Stimulated activated CD4-positive, alpha-beta T cell treated with anti-CD3 and anti-CD28 coated beads, Interleukin-12 subunit alpha, Interleukin-12 subunit beta, amount 100 ng/mL, for 48 hours (primary cell): Measurements from ENCODE around the gene ABLIM3.

Experiments used
- DNase-seq, 3 donors: peaks; one replicate each; pipeline ENCODE4 v3.0.0-alpha.2; 2020; ENCODE audit warnings: low read depth in 2 of 3, low spot score in 1 of 3

Gene ABLIM3

DNA sequence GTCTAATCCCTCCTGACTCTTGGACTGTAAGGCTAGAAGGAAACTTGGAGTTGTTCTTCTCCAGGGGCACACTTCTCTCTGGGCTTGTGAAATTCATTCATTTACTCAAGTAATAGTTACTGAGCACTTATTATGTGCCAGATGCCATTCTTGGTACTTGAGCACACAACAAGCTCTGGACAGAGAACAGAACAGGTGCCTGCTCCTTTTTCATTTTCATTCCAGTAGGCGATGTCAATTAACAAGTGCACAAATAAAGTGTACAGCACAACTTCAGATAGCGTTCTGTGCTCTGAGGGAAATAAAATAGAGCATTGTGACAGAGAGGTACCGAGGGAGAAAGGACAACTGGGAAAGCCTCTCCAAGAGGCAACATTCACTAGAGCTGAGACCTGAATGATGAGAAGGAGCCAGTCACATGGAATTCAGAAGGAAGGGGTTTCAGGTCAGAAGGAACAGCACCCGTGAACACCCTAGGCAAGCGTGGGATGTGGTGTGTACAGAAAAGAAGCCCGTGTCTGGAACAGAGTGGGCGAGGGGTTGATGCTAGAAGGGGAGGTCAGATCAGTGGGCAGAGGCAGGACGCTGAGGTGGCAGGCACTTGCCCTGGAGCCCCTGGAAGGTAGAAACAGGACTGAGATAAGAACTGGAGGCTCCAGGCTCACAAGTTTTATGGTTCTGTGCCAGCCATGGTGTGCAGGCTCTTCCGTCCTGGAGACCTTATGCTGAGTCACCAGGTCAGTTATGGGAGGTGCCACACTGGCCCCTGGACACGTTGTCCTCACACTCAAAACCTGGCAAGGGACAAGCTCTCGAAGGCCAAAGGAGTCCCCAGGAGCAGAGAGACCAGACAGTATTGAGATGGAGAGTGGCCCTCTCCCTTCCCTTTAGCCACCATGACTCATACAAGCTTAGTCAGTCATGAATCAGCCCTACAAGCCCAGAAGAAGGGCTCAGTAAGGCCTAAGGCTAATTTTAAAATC, 7.2 kb upstream of the ABLIM3 start:
- DNase-seq: no peak

GRCh38 chr5:149134778-149135500, 6.4 kb upstream of the ABLIM3 start:
- no peak for DNase-seq

DNA sequence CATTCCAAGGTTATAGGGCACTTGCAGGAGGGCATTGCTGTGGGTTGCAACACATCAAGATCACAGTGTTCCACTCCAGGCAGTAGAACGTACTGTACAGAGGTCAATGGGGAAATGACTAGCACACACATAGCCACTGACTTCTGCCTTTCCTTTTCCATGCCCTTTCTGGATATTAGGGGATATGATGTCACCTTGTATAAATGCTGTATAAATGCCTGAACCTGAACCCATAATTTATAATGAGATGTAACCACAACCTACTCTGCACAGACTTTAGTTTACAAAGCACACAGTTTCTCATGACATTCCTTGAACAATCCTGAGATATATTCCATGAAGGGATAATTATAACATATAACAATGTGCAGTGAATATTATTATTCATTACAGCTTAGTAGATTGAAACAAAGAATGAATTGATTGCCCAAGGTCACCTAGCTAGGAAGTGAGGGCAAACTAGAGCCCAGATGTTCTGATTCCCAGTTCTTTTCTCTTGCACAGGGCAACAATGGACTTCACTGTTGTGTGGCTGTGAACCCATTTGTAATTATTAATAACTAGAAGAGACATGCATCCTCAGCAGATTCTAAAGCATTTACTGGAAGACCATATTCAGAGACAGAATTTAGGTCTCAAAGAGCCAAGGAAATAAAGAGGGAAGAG, 5.6 kb upstream of the ABLIM3 start:
- no peak for DNase-seq

- no peak for DNase-seq
These were observed 2.9 kb upstream of the ABLIM3 start for GRCh38 chr5:149138182-149138923.

- DNase-seq: no peak
These were observed 893 bp upstream of the ABLIM3 start for GRCh38 chr5:149140197-149141002.

DNA sequence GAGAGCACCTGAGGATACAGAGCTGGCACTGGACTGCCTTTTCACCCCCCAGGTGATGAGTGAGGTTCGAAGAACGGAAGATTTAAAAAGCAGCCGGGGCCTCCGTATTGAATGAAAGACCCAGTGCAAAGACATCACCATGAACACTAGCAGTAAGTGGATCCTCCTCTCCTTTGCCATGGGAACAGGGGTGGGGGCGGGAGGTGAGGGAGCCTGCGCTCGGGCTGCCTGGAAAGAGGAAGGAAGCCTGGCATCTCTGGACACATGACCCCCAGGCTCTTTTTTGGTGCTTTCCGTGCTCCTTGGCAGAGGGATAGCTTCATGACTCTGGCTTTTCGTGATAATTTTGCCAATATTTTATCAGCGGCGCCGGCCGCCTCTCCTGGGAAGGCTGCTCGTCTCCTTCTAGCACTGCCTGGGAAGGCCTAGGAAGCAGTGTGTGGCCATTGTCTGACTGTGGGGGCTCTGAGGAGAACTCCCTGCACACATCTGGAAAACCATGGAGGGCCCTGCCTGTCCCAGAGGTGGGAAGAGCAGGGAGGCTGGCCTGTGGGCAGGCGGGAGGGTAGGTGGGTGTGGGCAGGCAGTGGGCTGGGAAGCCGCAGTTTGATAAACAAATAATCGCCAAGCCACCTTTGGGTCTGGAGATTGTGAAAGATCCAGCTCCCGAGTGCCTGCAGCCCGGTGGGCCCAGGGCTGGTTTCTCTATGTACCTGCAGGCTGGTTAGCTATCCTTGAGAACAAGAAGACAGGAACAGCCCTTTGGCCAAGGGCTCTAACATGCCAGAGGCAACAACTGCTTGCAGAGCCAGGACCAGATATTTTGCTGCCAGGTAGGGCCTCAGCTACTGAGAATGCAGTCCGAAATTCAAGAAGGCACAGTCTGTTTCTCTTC, 911 bp downstream of the ABLIM3 start:
- no peak for DNase-seq

GRCh38 chr5:149143470-149143869, 2.2 kb downstream of the ABLIM3 start:
- no peak for DNase-seq

DNA sequence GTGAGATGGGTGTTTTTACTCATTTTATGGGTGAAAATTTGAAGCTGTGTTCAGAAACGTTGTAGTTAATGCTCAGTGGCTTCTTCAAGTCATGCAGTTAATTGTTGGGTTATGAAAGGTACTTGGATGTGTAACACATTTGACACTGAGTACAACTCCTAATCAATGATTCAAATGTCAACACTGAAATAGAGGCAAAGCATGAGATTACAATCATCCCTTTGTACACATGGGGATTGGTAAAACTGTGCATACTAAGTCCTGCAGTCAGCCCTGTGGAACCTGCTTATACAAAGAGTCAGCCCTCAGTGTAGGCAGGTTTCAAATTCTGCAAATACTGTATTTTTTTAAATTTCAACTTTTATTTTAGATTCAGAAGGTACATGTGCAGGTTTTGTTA, 3.3 kb downstream of the ABLIM3 start:
- DNase-seq: no peak

GRCh38 chr5:149145138-149145537, 3.8 kb downstream of the ABLIM3 start:
- no peak for DNase-seq

- no peak for DNase-seq
These were observed 6.4 kb downstream of the ABLIM3 start for GRCh38 chr5:149147676-149148075.

- DNase-seq: no peak
These were observed 8.6 kb downstream of the ABLIM3 start for GRCh38 chr5:149149942-149150341.

- DNase-seq: no peak
These were observed 9.2 kb downstream of the ABLIM3 start for GRCh38 chr5:149150457-149150856.

GRCh38 chr5:149151717-149152116, 10.4 kb downstream of the ABLIM3 start:
- no peak for DNase-seq

GRCh38 chr5:149152317-149152746, 11.0 kb downstream of the ABLIM3 start:
- no peak for DNase-seq

GRCh38 chr5:149153193-149153750, 12.0 kb downstream of the ABLIM3 start:
- no peak for DNase-seq

- no peak for DNase-seq
These were observed 12.7 kb downstream of the ABLIM3 start for GRCh38 chr5:149153751-149154610.

GRCh38 chr5:149154650-149155049, 13.4 kb downstream of the ABLIM3 start:
- no peak for DNase-seq
